Endothelial cell of umbilical vein (primary cell): Measurements from ENCODE around the gene PGAM5. TPM values are rescaled to one million over a fixed set of nuclear protein-coding genes. Genes with fewer than 3 reads are reported as not detected.
A peak's percentile ranks its signal among the peaks of the same experiment; 100 is the strongest.

Source experiments
- BruUV-seq: library from RNA; stranded (reverse); fragments of 400-500 nt; replicated peaks from 2 replicates; lab custom pipeline; 2021; lab: Mats Ljungman, UMichigan
- CTCF ChIA-PET: fragments of 300-600, 350-600 bp; sonication (Branson Sonifier 250); formaldehyde crosslinking; loops from one replicate; lab custom pipeline; 2021; ENCODE audit warnings: antibody characterized with exemption, inconsistent platforms; lab: Charles Lee
- POLR2A ChIA-PET: fragments of 300-600, 350-600 bp; sonication (Branson Sonifier 250); formaldehyde crosslinking; loops from one replicate; lab custom pipeline; 2021; ENCODE audit warnings: antibody characterized with exemption, inconsistent platforms; lab: Charles Lee
- DNase-seq: peaks from one replicate; pipeline ENCODE4 v3.0.0-alpha.2; 2011; ENCODE audit warnings: low read depth, low spot score
- FAIRE-seq: peaks from 2 replicates; lab custom pipeline; 2011; peaks lifted over from hg19 to GRCh38; lab: Jason Lieb, UNC
- H2AFZ ChIP-seq: 2 replicates; pipeline ENCODE4 v1.6.0; 2012; ENCODE audit warnings: low read depth, low read length, control low read depth, inconsistent platforms
- H3K27ac ChIP-seq: 2 replicates; pipeline ENCODE4 v1.5.1; 2011; ENCODE audit warnings: low read depth, mild to moderate bottlenecking, control low read depth, low read length, moderate library complexity; ENCODE audit not compliant: insufficient read depth
- H3K27me3 ChIP-seq, 2 experiments: 2 replicates each; pipeline versions ENCODE4 v1.6.0 to v1.6.1; 2011; ENCODE audit warnings: low read length in 2 of 2, mixed read lengths in 1 of 2; ENCODE audit not compliant: control insufficient read depth in 2 of 2, insufficient read depth in 2 of 2
- H3K36me3 ChIP-seq, 2 experiments: 2 replicates in 1 of 2; 3 replicates in 1 of 2; pipeline ENCODE4 v1.5.1; 2011; ENCODE audit warnings: low read length in 2 of 2, mild to moderate bottlenecking in 1 of 2, moderate library complexity in 1 of 2; ENCODE audit not compliant: control insufficient read depth in 2 of 2, insufficient read depth in 2 of 2; ENCODE audit errors: extremely low read depth in 1 of 2
- H3K4me1 ChIP-seq: 3 replicates; pipeline ENCODE4 v1.5.1; 2011; ENCODE audit warnings: mild to moderate bottlenecking, low read length; ENCODE audit not compliant: control insufficient read depth, insufficient read depth; ENCODE audit errors: extremely low read depth
- H3K4me2 ChIP-seq: 2 replicates; pipeline ENCODE4 v1.6.1; 2011; ENCODE audit warnings: low read length, control low read depth, mixed read lengths; ENCODE audit not compliant: insufficient read depth
- H3K4me3 ChIP-seq, 3 experiments: fragments of 200-600 bp in 1 of 3; sonication (generic), shearing (Covaris generic) in 1 of 3; replicated peaks in 1 of 3; 2 replicates each; pipeline ENCODE4 v1.5.1; 2011 to 2016; ENCODE audit warnings: control low read depth in 3 of 3, low read length in 3 of 3, mild to moderate bottlenecking in 2 of 3, inconsistent platforms in 1 of 3, low read depth in 1 of 3, moderate library complexity in 1 of 3; ENCODE audit not compliant: insufficient read depth in 1 of 3
- H3K79me2 ChIP-seq: 2 replicates; pipeline ENCODE4 v1.6.0; 2012; ENCODE audit warnings: low read length, inconsistent platforms; ENCODE audit not compliant: control insufficient read depth, insufficient read depth
- H3K9ac ChIP-seq: replicated peaks from 2 replicates; pipeline ENCODE3; 2011; ENCODE audit warnings: low read length, control low read depth; ENCODE audit not compliant: insufficient read depth; ENCODE audit errors: extremely low read depth
- H3K9me1 ChIP-seq: replicated peaks from 3 replicates; pipeline ENCODE4 v1.6.0; 2011; ENCODE audit warnings: mild to moderate bottlenecking, low read length; ENCODE audit not compliant: control insufficient read depth, insufficient read depth; ENCODE audit errors: extremely low read depth
- H3K9me3 ChIP-seq: replicated peaks from 2 replicates; pipeline ENCODE4 v1.5.1; 2012; ENCODE audit warnings: low read length, inconsistent platforms; ENCODE audit not compliant: control insufficient read depth, insufficient read depth
- H4K20me1 ChIP-seq: replicated peaks from 2 replicates; pipeline ENCODE3; 2011; ENCODE audit warnings: mild to moderate bottlenecking, low read length; ENCODE audit not compliant: control insufficient read depth, insufficient read depth; ENCODE audit errors: extremely low read depth
- EZH2 ChIP-seq: IDR thresholded peaks from 2 replicates; pipeline ENCODE4 v1.6.1; 2012; ENCODE audit warnings: borderline replicate concordance, low read depth, mild to moderate bottlenecking, moderate library complexity, low read length, inconsistent platforms; ENCODE audit not compliant: severe bottlenecking
- FOS ChIP-seq: IDR thresholded peaks from 2 replicates; pipeline ENCODE4 v1.6.1; 2011; ENCODE audit warnings: mild to moderate bottlenecking, low read length, moderate library complexity, borderline replicate concordance; ENCODE audit not compliant: insufficient read depth
- GATA2 ChIP-seq: IDR thresholded peaks from 2 replicates; pipeline ENCODE4 v1.7.0; 2011; ENCODE audit warnings: low read depth, mild to moderate bottlenecking, moderate library complexity, mixed read lengths, low read length; ENCODE audit not compliant: insufficient read length, insufficient read depth
- JUN ChIP-seq: IDR thresholded peaks from 2 replicates; pipeline ENCODE4 v1.6.1; 2011; ENCODE audit warnings: borderline replicate concordance, low read depth; ENCODE audit not compliant: insufficient read length, insufficient read depth
- MYC ChIP-seq: IDR thresholded peaks from one replicate; pipeline ENCODE4 v1.6.1; 2011; ENCODE audit warnings: mild to moderate bottlenecking, low read depth, low read length
- POLR2A ChIP-seq: IDR thresholded peaks from 2 replicates; pipeline ENCODE4 v1.6.1; 2012; ENCODE audit warnings: low read depth, mild to moderate bottlenecking, control low read depth, low read length
- POLR2AphosphoS5 ChIP-seq: IDR thresholded peaks from 2 replicates; pipeline ENCODE4 v1.6.1; 2012; ENCODE audit warnings: low read depth, mild to moderate bottlenecking, control low read depth, low read length, moderate library complexity; ENCODE audit not compliant: insufficient read depth
- dilution Hi-C: fragments of 300-500 bp; cut with MboI; formaldehyde crosslinking; loops from one replicate; pipeline ENCODE4 v1.15.0; 2019; ENCODE audit warnings: low sequenced_read_pairs; ENCODE audit not compliant: extremely low pct_ligation_motif_present
- intact Hi-C: fragments of 100-400 bp; cut with micrococcal nuclease; formaldehyde crosslinking; loops from one replicate; pipeline ENCODE4 v1.10.0; 2022
- polyA plus RNA-seq, 4 experiments: library from polyadenylated mRNA; depleted of rRNA in 3 of 4; stranded (reverse) in 3 of 4; unstranded in 1 of 4; fragments of >200 nt; gene quantifications; 2 replicates each; pipeline versions ENCODE4 v1.2.1 to v1.2.3, GENCODE V29; 2011 to 2012; ENCODE audit warnings: missing spikeins in 1 of 4
- total RNA-seq: library from RNA; stranded (reverse); gene quantifications from 2 replicates; pipeline ENCODE4 v1.2.3, GENCODE V29; 2021
- TF ChIP-seq, protein P1 (sequence below): IDR thresholded peaks from 2 replicates; pipeline ENCODE4 v1.6.1; 2011; ENCODE audit not compliant: insufficient read depth, insufficient read length
- TF ChIP-seq, protein P2 (sequence below), 2 donors: IDR thresholded peaks; 1 replicate in 1 of 2; 2 replicates in 1 of 2; pipeline ENCODE4 v1.5.1; 2011; ENCODE audit warnings: low read length in 2 of 2, mild to moderate bottlenecking in 2 of 2, moderate library complexity in 2 of 2, control low read depth in 1 of 2, inconsistent platforms in 1 of 2, low read depth in 1 of 2; ENCODE audit not compliant: insufficient read depth in 1 of 2; ENCODE audit errors: extremely low read depth in 1 of 2

Gene PGAM5
- total and polyA plus RNA-seq, 2 donors (not counting 3 experiments of a cell fraction or from before 2014, with no cell fraction given) = 23.1 to 52.8 TPM

DNA sequence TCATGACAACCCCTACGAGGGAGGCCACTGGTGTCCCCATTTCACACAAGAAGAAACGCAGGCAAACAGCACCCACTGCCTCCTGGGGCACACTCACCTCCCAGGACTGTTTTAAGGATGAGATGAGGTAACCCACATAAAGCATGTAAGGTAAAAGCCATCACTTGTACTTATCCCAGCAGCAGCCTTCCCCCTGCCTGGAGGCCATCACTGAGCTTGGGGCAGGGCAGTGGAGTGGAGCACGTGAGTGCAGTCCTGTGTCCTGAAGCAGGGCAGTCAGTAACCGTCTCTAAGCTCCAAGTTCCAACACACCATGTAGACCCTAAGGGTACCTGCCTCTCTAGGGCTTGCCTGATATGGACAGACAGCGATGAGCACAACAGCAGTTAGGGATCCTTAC, 25.2 kb upstream of the PGAM5 start:
- intact Hi-C loops (no loop called here), dilution Hi-C loops (no loop called here)
- CTCF ChIA-PET = interaction anchor here (1.2 kb wide), 1 partner anchor 47 kb away, joined by 4 read pairs; no protein-coding TSS in a partner anchor
- no peaks in the 10 kb centered on the region for H3K9me3 ChIP-seq
- no peak overlapping the region for H2AFZ ChIP-seq
- H3K4me1 ChIP-seq = no peaks in the 10 kb centered on the region
- BruUV-seq = TSS peak; percentile 42
- no peak overlapping the region for H3K4me2 ChIP-seq
- no peak for DNase-seq
- POLR2A ChIA-PET = no interaction called here
- no peaks in the 10 kb centered on the region for H3K36me3 ChIP-seq
- no peaks in the 10 kb centered on the region for H3K9me1 ChIP-seq
- FAIRE-seq = no peak
- peaks cover 42% of the 10 kb centered on the region for H3K79me2 ChIP-seq
- no peaks in the 10 kb centered on the region for H4K20me1 ChIP-seq
- H3K27ac ChIP-seq = no peak overlapping the region
- H3K9ac ChIP-seq = no peak overlapping the region
- no peaks in the 10 kb centered on the region for H3K27me3 ChIP-seq
- TF ChIP-seq, protein P1, sequence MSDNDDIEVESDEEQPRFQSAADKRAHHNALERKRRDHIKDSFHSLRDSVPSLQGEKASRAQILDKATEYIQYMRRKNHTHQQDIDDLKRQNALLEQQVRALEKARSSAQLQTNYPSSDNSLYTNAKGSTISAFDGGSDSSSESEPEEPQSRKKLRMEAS = no peak
- TF ChIP-seq POLR2AphosphoS5 (no peak), MYC (no peak), JUN (no peak), EZH2 (no peak), FOS (no peak), POLR2A (no peak), GATA2 (no peak)
- TF ChIP-seq, protein P2, sequence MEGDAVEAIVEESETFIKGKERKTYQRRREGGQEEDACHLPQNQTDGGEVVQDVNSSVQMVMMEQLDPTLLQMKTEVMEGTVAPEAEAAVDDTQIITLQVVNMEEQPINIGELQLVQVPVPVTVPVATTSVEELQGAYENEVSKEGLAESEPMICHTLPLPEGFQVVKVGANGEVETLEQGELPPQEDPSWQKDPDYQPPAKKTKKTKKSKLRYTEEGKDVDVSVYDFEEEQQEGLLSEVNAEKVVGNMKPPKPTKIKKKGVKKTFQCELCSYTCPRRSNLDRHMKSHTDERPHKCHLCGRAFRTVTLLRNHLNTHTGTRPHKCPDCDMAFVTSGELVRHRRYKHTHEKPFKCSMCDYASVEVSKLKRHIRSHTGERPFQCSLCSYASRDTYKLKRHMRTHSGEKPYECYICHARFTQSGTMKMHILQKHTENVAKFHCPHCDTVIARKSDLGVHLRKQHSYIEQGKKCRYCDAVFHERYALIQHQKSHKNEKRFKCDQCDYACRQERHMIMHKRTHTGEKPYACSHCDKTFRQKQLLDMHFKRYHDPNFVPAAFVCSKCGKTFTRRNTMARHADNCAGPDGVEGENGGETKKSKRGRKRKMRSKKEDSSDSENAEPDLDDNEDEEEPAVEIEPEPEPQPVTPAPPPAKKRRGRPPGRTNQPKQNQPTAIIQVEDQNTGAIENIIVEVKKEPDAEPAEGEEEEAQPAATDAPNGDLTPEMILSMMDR (IDR thresholded peaks at IDR 0.05; ENCODE audit: extremely low read depth in 1 of 2, insufficient read depth in 1 of 2, low read depth in 1 of 2, low read length in 2 of 2) = no peak
- H3K4me3 ChIP-seq = no peak overlapping the region
